Measurements from ENCODE around the gene FBXO31.

GRCh38 chr16:87321336-87322107 lies 62.1 kb downstream of the FBXO31 start:
- TF ChIP-seq CTCF (IDR thresholded peaks at IDR 0.05), result no peak
- no peak for TF ChIP-seq EZH2 (IDR thresholded peaks at IDR 0.05; ENCODE audit: borderline replicate concordance, insufficient read depth, low read depth, low read length, poor library complexity, severe bottlenecking)
